ENCODE results near the gene NTMT1.
"Not testable (repeated sequence)": the region's sequence is repeated elsewhere in the genome, so short reads cannot be mapped to it uniquely, and the experiment has no call there.

The NTMT1 gene

GRCh38 chr9:129615407-129616285 lies 10.3 kb upstream of the NTMT1 start:
- no peak for DNase-seq (ENCODE audit: low read depth in 3 of 3)

GRCh38 chr9:129617167-129617566 lies 8.8 kb upstream of the NTMT1 start:
- DNase-seq (ENCODE audit: low read depth in 3 of 3), result no peak

GRCh38 chr9:129619787-129620668 lies 5.9 kb upstream of the NTMT1 start:
- DNase-seq (ENCODE audit: low read depth in 3 of 3), result no peak

DNA sequence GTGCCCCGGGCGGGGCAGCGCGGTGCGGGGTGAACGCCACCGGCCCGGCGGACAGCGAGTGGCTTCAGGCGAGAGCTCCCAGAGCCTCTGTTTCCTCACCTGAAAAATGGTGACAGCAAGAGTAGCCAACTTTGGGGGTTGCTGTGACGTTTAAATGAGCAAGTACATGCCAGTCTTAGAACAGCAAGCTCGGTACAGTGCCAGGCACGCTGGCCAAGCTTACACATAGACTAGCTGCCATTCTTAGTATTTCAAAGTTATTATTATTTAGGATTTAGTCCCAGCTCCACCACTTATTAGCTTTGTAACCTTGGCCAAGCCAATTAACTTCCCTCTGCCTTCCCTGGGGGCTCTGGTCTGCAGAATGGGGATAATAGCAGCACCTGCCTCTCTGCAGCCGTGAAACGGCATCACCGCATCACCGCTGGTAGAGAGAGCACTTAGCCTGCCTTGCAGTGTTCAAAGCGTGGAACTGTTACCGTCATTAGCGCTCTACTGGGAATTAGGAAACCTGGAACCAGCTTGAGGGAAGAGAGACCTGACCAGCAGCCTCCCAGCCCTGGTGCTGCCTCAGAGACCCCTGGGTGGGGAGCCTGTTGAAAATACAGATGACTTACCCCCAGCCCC lies 5.2 kb upstream of the NTMT1 start, which contains the start of gene C9orf50:
Gene C9orf50, minus strand, starts transcription at position 433 of the 627 bp plus-strand sequence. CDS start 527 bp downstream, outside the sequence.
- no peak for DNase-seq (ENCODE audit: low read depth in 3 of 3)

DNA sequence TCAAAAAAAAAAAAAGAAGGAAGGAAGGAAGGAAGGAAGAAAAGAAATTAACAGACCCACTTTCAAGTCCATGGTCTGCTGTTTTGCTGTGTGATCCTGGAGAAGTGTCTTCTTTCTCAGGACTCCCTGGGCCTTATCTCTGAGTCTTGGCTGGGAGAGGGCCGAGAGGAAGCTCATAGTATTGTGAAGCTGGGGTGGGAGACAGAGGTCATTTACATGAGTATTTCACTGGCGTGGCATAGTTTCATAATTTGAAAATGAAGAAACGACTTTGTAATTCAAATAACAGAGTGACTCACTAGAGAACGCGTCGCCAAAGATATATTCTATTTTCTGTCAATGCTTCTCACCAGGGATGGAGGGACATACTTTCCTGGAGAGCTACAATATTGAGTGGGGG lies 2.6 kb upstream of the NTMT1 start:
- no peak for DNase-seq (ENCODE audit: low read depth in 3 of 3)

DNA sequence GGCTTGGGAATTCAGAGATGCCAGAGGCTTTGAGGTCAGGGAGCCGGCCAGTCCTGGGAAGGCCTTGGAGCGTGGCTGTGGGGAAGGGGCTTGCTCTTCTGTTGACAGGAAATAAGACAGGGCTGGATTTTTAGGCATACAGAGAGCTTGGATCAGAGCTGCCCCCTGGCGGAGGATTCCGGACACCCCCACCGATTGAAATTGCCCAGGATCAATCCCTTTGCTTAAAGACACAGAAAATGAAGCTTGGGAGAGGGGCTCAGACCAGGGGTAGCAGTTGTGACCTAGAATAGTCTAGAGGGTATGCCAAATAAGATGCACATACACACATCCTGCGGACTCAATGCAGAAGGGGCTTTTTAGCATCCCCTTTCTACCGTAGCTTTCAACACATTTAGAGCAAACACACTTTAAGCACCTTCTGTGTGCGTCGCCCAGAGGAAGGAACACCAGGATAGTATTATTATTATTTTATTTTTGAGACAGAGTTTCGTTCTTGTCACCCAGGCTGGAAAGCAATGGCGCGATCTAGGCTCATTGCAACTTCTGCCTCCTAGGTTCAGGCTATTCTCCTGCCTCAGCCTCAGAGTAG lies 1.7 kb upstream of the NTMT1 start:
- peak; percentile 38 to 58 (median 52) for DNase-seq (ENCODE audit: low read depth in 3 of 3)

DNA sequence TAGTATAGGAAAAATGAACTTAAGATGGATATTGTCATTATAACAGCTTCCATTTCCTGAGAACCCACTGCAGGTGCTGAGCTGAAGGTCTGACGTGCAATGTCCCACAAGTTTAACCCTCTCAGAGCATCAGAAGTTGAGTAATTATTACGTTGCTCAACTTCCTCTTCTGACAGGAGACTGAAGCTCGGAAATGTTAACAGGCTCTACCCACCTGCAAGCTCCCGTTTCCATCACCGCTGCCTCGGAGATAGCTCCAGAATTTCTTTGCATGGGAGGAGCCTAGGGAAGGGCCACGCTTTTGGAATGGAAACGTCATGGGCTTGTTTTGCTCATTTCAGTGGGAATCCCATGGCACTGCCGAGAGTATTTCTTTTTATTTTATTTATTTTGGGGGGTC lies 1.0 kb upstream of the NTMT1 start:
- no peak for DNase-seq (ENCODE audit: low read depth in 3 of 3)

DNA sequence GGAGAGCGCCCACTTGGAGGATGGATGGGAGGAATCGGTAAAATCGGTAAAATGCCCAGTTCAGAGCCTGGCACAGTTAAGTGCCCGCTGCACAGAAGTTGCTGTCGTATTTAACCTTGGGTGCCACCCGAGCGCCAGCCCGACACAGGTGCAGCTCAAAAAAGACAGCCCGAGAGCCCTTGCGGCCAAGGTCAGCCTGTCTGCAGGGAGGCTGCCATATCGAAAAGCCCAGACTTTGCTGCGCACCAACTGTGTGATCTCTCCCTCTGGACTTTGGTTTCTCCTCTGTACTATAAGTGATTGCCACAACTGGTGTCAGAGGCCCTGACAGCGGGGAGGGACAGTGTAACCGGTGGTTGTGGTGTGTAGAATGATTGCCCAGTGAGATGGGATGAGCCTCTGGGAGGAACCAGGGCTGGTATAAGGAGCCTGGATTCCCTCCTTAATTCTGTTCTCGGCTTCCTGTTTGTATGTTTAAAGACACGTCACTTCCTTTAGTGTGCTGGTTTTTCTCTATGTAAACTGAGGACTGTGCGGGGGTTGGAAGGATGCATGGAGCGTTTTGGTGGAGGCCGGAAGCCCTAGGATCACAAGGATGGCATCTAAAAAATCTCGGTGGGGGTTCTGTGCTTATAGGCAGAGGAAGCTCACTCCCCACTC lies 792 bp downstream of the NTMT1 start:
- no peak for DNase-seq (ENCODE audit: low read depth in 3 of 3)

DNA sequence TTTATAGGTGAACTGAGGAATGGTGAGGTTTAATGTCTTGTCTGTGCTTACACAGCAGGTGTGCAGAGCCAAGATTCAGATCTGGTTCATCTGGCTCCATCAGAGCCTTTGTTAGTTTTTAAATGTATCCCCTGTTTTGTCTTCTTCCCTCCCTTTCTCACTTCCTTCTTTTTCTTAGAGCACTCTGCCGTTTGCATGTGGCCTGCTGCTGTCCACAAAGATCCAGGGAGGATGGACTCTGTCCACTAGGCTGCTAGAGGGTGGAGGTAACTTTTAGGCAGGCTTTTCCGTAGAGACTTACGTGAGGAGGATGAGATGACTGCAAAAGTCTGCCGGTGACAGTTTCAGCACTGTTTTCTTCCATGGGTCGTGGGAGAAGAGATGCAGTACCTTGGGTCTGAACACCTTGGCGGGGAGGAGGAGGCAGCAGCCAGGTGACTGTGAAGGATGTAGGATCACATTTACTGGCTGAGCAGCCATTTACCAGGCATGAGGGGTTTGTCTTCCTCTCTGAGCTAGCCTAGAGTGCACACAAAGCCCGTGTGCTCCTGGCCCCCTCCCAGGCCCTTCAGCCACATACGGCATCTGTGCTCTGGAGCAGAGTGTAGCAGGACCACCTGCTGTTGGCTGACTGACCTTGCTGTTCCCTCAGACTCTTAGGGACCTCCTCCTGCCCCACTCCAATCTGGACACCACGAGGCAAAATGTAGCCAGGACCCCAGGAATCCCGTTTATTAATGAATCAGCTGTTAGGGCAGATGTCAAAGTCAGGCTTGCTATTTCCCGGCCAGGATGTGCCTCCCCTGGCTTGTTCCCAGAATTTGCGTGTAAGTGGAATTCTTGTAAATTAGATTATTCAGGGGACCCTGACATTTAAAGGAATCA lies 1.8 kb downstream of the NTMT1 start:
- no peak for DNase-seq (ENCODE audit: low read depth in 3 of 3)

DNA sequence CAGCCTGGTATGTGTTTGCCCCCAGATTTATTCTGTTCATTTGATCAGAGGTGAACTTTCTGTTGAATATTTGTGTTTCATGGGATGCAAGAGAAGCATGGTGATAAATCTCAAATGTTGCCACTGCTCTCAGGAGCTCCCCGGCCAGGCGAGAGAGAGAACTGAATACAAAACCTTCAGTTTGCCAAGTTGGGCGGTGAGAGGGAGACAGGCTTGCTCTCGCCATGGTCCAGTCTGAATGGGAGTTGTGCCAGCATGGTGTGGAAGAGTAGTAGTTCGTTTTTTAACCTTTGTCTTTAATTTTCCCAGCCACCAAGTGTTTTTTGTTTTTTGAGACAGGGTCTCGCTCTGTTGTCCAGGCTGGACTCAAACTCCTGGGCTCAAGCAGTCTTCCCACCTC lies 2.7 kb downstream of the NTMT1 start:
- no peak for DNase-seq (ENCODE audit: low read depth in 3 of 3)

DNA sequence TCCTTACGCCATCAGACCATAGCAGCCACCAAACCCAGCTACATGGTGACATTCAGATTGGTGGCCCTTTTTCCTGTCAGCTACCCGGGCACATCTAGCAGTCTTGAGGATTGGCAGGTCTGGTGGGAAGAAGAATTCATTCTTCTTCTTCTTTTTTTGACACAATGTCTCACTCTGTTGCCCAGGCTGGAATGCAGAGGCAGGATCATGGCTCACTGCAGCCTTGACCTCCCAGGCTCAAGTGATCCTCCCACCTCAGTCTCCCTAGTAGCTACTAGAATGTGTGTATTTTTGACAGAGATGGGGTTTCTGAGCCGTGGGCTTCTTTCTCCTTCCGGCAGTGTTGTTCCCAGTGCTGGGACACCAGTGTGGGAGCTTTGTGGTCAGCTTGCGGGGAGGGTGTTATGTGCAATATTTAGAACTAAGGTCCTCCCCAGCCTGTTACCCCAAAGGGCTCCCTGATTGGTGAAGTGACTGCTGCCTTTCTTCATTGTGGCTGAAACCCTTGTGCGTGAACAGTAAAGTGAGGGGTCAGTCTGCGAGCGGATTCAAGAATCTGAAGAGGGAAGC lies 3.4 kb downstream of the NTMT1 start:
- DNase-seq (ENCODE audit: low read depth in 3 of 3), result no peak

- no peak for DNase-seq (ENCODE audit: low read depth in 3 of 3)
Measured at GRCh38 chr9:129630967-129631673, 5.2 kb downstream of the NTMT1 start.

GRCh38 chr9:129631674-129632129 lies 5.7 kb downstream of the NTMT1 start:
- no peak for DNase-seq (ENCODE audit: low read depth in 3 of 3)

GRCh38 chr9:129632460-129632859 lies 6.5 kb downstream of the NTMT1 start:
- DNase-seq (ENCODE audit: low read depth in 3 of 3), result no peak

DNA sequence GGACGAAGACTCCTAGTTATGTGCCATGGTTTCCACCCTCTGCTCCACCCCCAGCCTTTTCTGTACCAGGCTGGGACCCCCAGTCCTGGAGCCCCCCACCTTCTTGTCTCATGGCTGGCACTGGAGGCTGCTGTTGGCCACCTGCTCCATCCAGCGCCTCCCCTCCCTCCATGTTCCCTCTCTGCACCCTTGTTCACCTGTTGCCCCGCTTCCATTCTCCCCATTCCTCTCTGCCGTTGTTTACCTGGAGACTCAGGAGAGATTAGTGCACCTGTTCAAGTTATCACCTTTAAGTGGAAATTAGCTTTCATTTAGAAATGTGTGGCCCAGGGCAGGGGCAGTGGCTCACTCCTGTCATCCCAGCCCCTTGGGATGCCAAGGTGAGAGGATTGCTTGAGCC lies 7.2 kb downstream of the NTMT1 start:
- DNase-seq (ENCODE audit: low read depth in 3 of 3), result no peak

DNA sequence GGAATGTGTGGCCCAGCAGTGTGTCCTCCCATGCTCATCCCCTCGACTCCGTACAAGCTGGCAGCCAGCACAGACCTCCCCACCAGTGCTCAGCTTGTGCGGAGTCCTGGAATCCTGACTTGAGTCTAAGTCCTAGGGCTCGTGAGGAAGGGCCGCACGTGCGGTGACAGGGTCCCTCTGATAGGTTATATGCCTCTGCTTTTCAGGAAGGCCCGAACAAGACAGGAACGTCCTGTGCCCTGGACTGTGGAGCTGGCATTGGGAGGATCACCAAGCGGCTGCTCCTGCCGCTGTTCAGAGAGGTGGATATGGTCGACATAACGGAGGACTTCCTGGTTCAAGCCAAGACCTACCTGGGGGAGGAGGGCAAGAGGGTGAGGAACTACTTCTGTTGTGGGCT lies 7.9 kb downstream of the NTMT1 start:
- no peak for DNase-seq (ENCODE audit: low read depth in 3 of 3)

GRCh38 chr9:129635099-129636065 lies 9.4 kb downstream of the NTMT1 start:
- no peak for DNase-seq (ENCODE audit: low read depth in 3 of 3)

DNA sequence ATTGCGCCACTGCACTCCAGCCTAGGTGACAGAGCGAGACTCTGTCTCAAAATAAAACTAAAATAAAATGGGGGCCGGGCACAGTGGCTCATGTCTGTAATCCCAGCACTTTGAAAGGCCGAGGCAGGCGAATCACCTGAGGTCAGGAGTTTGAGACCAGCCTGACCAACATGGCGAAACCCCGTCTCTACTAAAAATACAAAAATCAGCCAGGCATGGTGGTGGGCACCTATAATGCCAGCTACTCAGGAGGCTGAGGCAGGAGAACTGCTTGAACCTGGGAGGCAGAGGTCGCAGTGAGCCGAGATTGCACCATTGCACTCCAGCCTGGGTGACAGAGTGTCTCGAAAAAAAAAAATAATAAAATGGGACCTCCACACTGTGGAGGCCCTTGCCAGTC lies 10.4 kb downstream of the NTMT1 start:
- DNase-seq (ENCODE audit: low read depth in 3 of 3), result not testable (repeated sequence)
